ENCODE measurements around the gene LRIG2.
"Not testable (repeated sequence)": the region's sequence is repeated elsewhere in the genome, so short reads cannot be mapped to it uniquely, and the experiment has no call there.

The LRIG2 gene

DNA sequence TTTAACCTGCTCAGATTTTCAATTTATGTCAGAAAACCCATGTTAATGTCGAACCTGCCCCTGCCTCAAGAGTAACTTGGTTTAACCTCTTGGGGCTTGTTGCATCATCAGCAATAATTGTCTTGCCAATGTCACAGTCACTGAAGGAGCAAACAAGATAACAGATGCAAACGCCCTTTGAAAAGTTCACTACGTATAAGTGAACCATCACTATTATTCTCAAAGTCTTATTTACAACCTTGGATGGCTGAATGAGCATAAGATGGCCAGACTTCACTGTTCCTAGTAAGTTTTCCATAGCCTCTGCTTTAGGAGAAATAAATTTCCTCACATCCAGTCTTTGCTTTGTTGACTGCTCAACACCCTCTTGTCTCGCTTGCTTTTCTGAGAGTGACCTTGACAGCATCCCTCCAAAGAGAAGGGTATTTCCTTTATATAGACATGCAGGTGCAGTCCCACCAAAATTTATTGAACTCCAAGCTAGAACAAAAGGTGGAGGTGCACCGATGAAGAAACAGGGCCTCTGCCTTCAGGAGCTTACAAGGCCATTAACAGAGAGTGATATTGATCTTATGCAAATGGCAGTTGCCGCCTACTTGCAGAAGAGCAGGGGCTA, 749 bp upstream of the LRIG2 start:
- DNase-seq = no peak

DNA sequence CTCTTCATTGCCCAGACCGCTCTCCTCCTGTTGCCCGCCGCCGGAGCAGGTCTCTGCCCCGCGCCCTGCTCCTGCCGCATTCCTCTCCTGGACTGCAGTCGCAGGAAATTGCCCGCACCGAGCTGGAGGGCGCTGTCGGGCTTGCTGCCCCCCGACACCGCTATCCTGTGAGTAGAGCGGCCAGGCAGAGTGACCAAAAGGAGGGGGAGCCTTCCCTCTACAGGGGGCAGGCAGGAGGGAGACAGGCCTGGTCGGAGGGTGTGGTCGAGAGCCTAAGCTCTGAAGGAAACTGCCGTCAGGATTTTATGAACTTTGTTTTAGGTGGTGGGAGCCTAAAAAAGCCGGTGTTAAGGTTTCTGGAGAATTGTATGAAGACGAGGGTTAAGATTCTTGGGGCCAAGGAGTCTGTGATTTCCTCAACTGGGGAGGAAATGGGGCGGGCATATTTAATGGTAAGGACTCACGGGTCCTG, 517 bp downstream of the LRIG2 start:
- no peak for DNase-seq

DNA sequence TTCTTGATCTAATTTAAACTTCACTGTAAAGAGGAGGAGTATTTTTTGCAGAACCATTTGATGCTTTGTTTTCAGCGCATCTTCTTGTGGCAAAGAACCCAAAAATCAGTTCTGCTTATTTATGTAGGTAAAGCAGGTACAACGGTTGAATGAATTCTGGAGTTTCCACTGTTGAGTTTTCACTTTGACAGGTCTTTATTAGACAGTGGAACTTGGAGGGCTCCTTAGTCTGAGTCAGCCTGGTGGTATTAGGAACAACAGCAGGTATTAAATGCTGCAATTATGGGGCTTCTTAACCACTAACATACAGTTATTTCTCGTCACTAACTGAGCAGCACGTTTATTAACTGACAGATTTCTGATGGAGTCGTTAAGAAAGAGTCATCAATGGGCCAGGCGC, 1.2 kb downstream of the LRIG2 start:
- DNase-seq = no peak

GRCh38 chr1:113077978-113078377, 5.0 kb downstream of the LRIG2 start:
- not testable (repeated sequence) for DNase-seq

- DNase-seq = no peak
Observed at GRCh38 chr1:113086541-113086940, 13.5 kb downstream of the LRIG2 start.

DNA sequence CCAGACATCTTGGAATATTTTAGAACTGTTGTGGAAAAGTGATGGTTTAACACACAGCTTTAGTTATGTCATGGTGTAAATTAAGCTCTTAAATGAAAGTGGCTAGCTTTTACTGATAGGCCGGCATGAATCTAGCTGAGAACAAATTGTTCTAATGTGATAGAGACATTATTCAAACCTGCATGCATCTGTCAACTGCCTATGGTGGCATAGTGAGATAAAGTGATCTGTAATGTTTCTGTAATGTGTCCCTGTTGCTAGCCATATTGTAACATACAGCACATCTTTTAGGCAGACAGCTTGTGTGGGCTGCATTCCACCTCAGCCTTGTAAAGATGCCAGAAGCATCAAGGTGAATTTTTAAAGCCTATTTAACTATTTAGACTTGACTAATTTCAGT, 16.0 kb downstream of the LRIG2 start:
- no peak for DNase-seq

GRCh38 chr1:113090051-113090450, 17.1 kb downstream of the LRIG2 start:
- DNase-seq = no peak

DNA sequence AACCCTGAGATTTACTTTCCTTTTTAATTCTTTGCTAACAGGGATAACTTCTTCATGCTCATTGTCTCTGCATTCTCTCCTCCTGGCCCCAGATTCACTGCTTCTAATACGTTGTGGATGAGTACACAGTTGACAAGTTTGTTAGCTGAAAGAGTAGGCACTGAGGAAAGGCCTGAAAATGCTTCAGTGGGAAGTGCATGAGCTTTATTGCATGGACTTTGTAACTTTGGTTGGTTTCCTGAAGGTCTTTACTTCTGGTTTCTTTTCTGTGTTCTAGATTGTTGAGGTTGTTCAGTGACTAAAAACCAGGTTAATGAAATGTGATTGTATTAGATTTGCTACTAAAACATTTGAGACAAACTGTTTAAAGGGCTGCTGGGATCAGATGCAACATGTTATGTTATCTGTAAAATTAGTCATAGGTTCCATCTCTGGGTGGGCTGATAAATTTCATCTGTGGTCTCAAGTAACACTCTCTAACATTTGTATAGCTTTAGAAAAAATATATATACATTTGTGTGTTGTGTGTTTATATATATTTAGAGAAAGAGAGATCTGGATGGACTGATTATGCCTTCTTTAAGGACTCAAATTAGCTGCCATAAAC, 19.1 kb downstream of the LRIG2 start:
- no peak for DNase-seq

- no peak for DNase-seq
Observed at GRCh38 chr1:113094506-113094905, 21.5 kb downstream of the LRIG2 start.

DNA sequence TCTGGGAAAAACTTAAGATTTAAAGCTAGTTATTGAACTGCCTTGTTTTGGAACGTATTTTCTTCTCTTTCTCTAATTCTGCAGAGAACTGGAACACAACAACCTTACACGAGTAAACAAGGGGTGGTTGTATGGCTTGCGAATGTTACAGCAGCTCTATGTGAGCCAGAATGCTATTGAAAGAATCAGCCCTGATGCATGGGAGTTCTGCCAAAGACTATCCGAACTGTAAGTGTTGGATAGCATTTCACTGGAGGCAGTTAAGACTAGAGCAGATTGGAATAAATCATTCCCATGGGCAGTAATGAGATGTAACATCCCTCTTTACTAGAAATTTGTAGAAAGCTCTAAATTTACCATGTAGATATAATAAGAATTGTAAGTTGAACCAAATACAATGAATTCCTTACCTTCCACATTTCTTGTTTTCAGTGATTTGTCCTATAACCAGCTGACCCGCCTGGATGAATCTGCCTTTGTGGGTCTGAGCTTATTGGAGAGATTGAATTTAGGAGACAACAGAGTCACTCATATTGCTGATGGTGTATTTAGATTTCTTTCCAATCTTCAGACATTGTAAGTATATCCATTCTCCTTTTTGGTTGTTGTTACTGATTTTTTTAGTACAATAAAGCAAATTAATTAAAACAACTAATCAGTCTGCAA, 22.9 kb downstream of the LRIG2 start:
- DNase-seq = no peak

GRCh38 chr1:113096493-113096892, 23.5 kb downstream of the LRIG2 start:
- DNase-seq = no peak

DNA sequence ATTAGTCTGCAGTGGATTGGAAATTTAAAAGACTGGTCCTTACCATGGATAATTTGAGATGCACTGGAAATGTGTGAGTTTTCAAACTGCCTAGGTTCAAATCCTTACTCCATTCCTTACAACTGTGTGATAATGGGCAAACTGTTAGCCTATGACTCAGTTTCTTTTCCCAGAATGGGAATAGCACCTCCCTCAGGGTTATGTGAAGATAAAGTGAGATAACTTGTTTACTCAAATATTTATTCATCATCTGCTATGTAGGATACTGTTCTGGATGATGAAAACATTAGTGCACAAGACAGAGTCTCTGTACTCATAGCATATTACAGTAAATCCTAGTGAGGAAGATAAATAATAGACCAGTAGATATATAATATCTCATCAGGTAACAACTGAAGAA, 28.6 kb downstream of the LRIG2 start:
- no peak for DNase-seq

GRCh38 chr1:113103048-113103447, 30.1 kb downstream of the LRIG2 start:
- DNase-seq = no peak

- DNase-seq = no peak
Observed at GRCh38 chr1:113103977-113104376, 31.0 kb downstream of the LRIG2 start.

GRCh38 chr1:113106910-113107309, 33.9 kb downstream of the LRIG2 start:
- DNase-seq = no peak

DNA sequence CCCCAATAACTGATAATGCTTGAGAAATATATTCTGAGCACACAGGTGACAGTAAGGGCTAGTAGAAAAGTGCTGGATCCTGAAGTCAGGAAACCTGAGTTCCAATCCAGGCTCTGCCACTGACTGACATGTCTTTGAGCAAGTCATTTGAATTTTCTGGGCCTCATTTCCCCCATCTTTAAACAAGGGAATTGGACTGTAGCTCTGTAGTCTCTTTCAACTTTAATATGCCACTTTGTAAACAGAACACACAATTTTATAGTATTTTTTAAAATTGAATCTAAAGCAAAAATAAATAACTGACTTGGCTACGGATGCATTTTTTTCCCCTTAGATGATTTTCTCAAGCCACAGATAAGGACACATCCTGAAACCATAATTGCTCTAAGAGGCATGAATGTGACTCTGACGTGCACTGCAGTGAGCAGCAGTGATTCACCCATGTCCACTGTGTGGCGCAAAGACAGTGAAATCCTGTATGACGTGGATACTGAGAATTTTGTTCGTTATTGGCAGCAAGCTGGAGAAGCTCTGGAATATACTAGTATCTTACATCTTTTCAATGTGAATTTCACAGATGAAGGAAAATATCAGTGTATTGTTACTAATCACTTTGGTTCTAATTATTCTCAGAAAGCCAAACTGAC, 37.0 kb downstream of the LRIG2 start:
- DNase-seq = no peak

GRCh38 chr1:113118266-113118665, 45.3 kb downstream of the LRIG2 start:
- DNase-seq = no peak

DNA sequence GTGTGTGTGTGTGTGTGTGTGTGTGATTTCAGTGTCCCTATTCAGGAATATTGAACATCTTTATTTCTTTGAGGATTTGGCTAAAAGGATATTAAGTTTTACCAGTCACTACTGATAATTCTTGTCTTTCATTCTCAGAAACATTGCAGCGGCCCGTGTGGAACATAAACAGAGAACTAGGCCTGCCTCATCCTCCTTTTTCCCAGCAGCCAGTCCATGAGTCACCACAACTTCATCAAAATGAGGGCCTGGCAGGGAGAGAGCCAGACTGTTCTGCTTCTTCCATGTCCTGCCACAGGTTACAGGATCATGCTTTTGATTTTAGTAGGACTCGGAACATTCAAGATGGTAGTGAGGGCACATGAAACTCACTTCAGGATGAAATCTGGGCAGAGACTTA, 50.7 kb downstream of the LRIG2 start:
- no peak for DNase-seq

DNA sequence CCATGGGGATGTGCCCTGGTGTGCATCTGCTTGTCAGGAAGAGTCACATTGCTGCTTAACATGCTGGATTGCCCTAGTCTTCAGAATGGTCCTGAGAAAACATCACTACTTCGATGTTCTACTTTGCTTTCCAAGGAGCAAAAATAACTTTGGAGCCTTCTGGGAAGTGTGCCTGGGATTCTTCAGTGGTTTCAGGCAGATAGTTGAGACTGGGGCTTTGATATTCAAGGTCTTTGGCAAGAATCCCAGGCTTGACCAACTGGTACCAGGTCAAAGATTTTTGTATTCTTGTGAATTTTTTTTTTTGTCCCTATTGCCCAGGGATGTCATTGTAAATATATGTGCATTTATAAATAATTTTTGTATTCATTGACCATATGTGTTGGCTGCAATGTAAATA, 51.4 kb downstream of the LRIG2 start:
- no peak for DNase-seq

- DNase-seq = no peak
Observed at GRCh38 chr1:113125517-113125916, 52.5 kb downstream of the LRIG2 start.

- no peak for DNase-seq
Observed at GRCh38 chr1:113126207-113126606, 53.2 kb downstream of the LRIG2 start.

DNA sequence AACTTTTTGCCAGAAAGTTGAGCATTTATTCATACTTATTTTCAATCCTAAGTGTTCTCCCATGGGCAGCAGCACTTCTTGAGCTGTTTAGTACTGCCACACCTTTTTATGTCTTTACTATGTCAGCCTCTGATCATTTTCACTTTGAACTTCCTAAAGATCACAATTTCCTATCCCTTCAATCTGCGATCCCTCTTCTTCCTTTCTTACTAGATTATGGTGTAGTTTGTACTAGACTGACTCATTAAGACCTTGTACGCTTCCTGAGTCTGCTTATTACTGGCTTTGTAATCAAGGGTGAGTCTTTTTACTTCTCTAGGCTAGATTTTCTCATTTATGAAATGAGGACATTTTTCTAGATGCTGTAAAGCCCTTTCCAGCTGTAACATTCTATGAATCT, 55.1 kb downstream of the LRIG2 start:
- no peak for DNase-seq

GRCh38 chr1:113129529-113130185, 56.7 kb downstream of the LRIG2 start:
- DNase-seq = no peak
